HG03460 (cell line): ENCODE measurements around the gene SH3BGRL3.
"Not testable (repeated sequence)": the region's sequence is repeated elsewhere in the genome, so short reads cannot be mapped to it uniquely, and the experiment has no call there.

Experiments used
- ATAC-seq: cut with Tn5 transposase; IDR thresholded peaks from one replicate; pipeline ENCODE4 v1.9.1; 2021; ENCODE audit not compliant: unreplicated experiment

Gene SH3BGRL3

GRCh38 chr1:26279456-26280332, at the start of gene SH3BGRL3:
SH3BGRL3 (plus strand) TSS chr1:26280086; CDS start chr1:26280156, 70 bp downstream.
- ATAC-seq, result peak; percentile 58

GRCh38 chr1:26230682-26231081, 49.2 kb upstream of the SH3BGRL3 start:
- not testable (repeated sequence) for ATAC-seq

GRCh38 chr1:26233903-26234643, 45.8 kb upstream of the SH3BGRL3 start, which contains the start of gene CEP85:
CEP85 (plus strand) TSS chr1:26234200; CDS start chr1:26239784, 5,584 bp downstream.
- ATAC-seq, result peak; percentile 91

- ATAC-seq, result peak; percentile 9
Measured at GRCh38 chr1:26234644-26235370, 45.1 kb upstream of the SH3BGRL3 start.

GRCh38 chr1:26237230-26237966, 42.5 kb upstream of the SH3BGRL3 start:
- ATAC-seq, result no peak

GRCh38 chr1:26239936-26240335, 40.0 kb upstream of the SH3BGRL3 start:
- ATAC-seq, result no peak

GRCh38 chr1:26252718-26253117, 27.2 kb upstream of the SH3BGRL3 start:
- no peak for ATAC-seq

GRCh38 chr1:26254404-26254803, 25.5 kb upstream of the SH3BGRL3 start:
- ATAC-seq, result no peak

GRCh38 chr1:26257222-26257621, 22.7 kb upstream of the SH3BGRL3 start:
- no peak for ATAC-seq

GRCh38 chr1:26259005-26259404, 20.9 kb upstream of the SH3BGRL3 start:
- ATAC-seq, result no peak

- ATAC-seq, result no peak
Measured at GRCh38 chr1:26259578-26259977, 20.3 kb upstream of the SH3BGRL3 start.

- ATAC-seq, result no peak
Measured at GRCh38 chr1:26263212-26263611, 16.7 kb upstream of the SH3BGRL3 start.

- ATAC-seq, result no peak
Measured at GRCh38 chr1:26265405-26265804, 14.5 kb upstream of the SH3BGRL3 start.

GRCh38 chr1:26268290-26269197, 11.3 kb upstream of the SH3BGRL3 start:
- no peak for ATAC-seq

GRCh38 chr1:26269198-26269550, 10.7 kb upstream of the SH3BGRL3 start:
- ATAC-seq, result no peak

- ATAC-seq, result no peak
Measured at GRCh38 chr1:26274801-26275425, 5.0 kb upstream of the SH3BGRL3 start.

- ATAC-seq, result no peak
Measured at GRCh38 chr1:26275580-26276431, 4.1 kb upstream of the SH3BGRL3 start.

- ATAC-seq, result no peak
Measured at GRCh38 chr1:26276432-26276838, 3.5 kb upstream of the SH3BGRL3 start.
